Prostate gland (tissue), 2 donors: ENCODE measurements around the gene MITF.

ENCODE experiments used
- CTCF ChIP-seq, 4 experiments: fragments of 200-600 bp in 2 of 4; fragments of 450-650 bp in 2 of 4; sonication (generic) in 2 of 4; IDR thresholded peaks; 1 replicate in 3 of 4; 2 replicates in 1 of 4; pipeline ENCODE4 v1.5.1; 2016 to 2019; ENCODE audit warnings: antibody characterized with exemption in 4 of 4, mild to moderate bottlenecking in 2 of 4, moderate library complexity in 2 of 4
- POLR2A ChIP-seq: fragments of 450-650 bp; IDR thresholded peaks from one replicate; pipeline ENCODE4 v1.6.1; 2016; ENCODE audit warnings: antibody characterized with exemption, mild to moderate bottlenecking

- TF ChIP-seq CTCF (IDR thresholded peaks at IDR 0.05): no peak
- no peak for TF ChIP-seq POLR2A
These were observed 220.3 kb downstream of the MITF start for GRCh38 chr3:69959581-69959980.
